ENCODE results near the gene SMIM36. TPM values are rescaled to one million over a fixed set of nuclear protein-coding genes. Genes with fewer than 3 reads are reported as not detected.

The SMIM36 gene
- total RNA-seq, 2 experiments from 2014 or later: not detected

DNA sequence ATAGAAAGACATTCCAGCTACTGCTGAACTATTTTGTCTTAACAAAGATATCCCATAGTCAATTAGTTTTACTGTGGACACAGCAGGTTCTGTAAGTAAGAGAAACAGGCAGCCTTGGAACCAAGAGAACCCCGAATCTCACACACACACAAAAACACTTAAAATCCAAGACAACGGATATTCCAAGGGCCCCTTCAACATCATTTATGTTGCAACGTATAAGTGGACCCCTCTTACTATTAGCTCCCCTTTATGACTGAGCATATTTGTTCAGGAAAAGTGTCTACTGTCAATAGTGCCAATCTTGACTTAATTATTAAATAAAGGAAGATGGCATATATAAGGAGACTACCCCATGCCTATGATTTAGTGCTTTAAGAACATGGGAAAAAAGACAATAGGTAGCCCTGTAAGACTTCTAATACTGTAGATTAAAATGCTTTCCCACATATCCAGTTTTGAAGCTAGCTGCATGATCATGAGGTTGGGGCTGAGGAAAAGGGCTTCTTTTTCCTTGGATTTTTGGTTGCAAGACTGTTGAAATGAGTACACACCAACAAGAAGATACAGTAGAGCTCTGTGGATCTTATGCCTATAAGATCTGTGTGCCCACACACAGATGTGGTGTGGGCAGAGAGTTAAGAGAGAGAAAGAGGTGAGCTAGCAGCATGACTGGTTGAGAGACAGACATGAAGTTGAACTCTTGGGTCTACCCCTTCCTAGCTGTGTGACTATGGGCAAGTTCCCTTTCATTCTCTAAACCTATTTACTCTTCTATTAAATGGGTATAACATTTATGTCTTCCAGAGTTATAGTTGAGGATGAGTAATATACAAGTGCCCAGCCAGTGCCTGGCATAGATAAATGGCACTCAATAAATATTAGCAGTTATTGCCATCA, 92.6 kb downstream of the SMIM36 start:
- H3K4me3 Mint-ChIP-seq: peak overlapping the region; percentile 91
- peaks cover 60% of the 10 kb centered on the region for H3K4me1 Mint-ChIP-seq (ENCODE audit: low read depth)
- DNase-seq: no peak
- no peaks in the 10 kb centered on the region for H3K9me3 Mint-ChIP-seq
- intact Hi-C loops (cut with micrococcal nuclease): loop anchor here (10.0 kb wide), 1 partner anchor 96 kb away; the partner anchor contains the start of gene SMIM36
- ChIA-PET CTCF (interaction anchor here (0.7 to 2.4 kb wide), 3 partner anchors 14 to 96 kb away, joined by 3 to 7 read pairs (median 3); no protein-coding TSS in a partner anchor), POLR2A (no interaction called here)
- peaks cover 4% of the 10 kb centered on the region for H3K27me3 Mint-ChIP-seq
- H3K27ac Mint-ChIP-seq: peak overlapping the region; percentile 95
- H3K36me3 Mint-ChIP-seq (ENCODE audit: low read depth): peaks cover 50% of the 10 kb centered on the region
- no peak for ATAC-seq
- TF ChIP-seq, protein P1, sequence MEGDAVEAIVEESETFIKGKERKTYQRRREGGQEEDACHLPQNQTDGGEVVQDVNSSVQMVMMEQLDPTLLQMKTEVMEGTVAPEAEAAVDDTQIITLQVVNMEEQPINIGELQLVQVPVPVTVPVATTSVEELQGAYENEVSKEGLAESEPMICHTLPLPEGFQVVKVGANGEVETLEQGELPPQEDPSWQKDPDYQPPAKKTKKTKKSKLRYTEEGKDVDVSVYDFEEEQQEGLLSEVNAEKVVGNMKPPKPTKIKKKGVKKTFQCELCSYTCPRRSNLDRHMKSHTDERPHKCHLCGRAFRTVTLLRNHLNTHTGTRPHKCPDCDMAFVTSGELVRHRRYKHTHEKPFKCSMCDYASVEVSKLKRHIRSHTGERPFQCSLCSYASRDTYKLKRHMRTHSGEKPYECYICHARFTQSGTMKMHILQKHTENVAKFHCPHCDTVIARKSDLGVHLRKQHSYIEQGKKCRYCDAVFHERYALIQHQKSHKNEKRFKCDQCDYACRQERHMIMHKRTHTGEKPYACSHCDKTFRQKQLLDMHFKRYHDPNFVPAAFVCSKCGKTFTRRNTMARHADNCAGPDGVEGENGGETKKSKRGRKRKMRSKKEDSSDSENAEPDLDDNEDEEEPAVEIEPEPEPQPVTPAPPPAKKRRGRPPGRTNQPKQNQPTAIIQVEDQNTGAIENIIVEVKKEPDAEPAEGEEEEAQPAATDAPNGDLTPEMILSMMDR (IDR thresholded peaks at IDR 0.05): no peak

DNA sequence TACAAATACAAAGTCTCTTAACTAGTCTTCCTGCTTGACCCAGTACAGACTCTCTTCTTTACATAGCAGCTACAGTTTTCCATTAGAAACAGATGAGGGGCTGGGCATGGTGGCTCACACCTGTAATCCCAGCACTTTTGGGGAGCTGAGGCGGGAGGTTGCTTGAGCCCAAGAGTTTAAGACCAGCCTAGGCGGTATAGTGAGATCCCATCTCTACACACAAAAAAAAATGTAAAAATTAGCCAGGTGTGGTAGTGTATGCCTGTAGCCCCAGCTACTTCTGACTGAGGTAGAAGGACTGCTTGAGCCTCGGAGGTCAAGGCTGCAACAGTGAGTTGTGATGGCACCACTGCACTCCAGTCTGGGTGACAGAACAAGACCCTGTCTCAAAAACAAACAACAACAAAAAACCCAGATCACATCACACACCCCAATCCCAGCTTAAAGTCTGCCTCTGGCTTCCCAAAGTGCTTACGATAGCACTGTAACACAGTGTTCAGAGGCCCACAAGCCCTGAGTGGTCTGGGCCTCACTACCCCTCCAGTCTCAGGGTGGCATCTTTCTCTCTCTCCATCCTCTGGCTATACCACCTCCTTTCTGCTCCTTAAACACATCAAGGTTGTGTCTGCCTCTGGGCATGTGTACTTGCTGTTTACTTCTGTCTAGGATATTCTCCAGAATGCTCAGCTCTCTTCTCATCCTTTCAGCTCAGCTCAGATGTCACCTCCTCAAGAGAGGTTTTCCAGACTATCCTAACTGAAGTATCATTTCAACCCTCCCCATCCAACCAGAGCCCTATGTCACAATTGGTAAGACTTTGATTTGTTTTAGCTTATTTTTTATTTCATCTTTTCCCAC, 93.6 kb downstream of the SMIM36 start:
- DNase-seq (no peak), ATAC-seq (no peak)
- ChIA-PET CTCF (interaction anchor here (0.7 to 2.4 kb wide), 3 partner anchors 15 to 97 kb away, joined by 3 to 7 read pairs (median 3); no protein-coding TSS in a partner anchor), POLR2A (interaction anchor here (1.4 kb wide), 1 partner anchor 16 kb away, joined by 4 read pairs; no protein-coding TSS in a partner anchor)
- TF ChIP-seq, protein P1 (IDR thresholded peaks at IDR 0.05): no peak
- peaks cover 57% of the 10 kb centered on the region for H3K4me1 Mint-ChIP-seq (ENCODE audit: low read depth)
- H3K9me3 Mint-ChIP-seq: no peaks in the 10 kb centered on the region
- no peak overlapping the region for H3K4me3 Mint-ChIP-seq
- H3K36me3 Mint-ChIP-seq (ENCODE audit: low read depth): peaks cover 56% of the 10 kb centered on the region
- H3K27ac Mint-ChIP-seq: peak overlapping the region; percentile 20
- intact Hi-C loops (cut with micrococcal nuclease): loop anchor here (10.0 kb wide), 1 partner anchor 97 kb away; the partner anchor contains the start of gene SMIM36
- H3K27me3 Mint-ChIP-seq: no peaks in the 10 kb centered on the region

DNA sequence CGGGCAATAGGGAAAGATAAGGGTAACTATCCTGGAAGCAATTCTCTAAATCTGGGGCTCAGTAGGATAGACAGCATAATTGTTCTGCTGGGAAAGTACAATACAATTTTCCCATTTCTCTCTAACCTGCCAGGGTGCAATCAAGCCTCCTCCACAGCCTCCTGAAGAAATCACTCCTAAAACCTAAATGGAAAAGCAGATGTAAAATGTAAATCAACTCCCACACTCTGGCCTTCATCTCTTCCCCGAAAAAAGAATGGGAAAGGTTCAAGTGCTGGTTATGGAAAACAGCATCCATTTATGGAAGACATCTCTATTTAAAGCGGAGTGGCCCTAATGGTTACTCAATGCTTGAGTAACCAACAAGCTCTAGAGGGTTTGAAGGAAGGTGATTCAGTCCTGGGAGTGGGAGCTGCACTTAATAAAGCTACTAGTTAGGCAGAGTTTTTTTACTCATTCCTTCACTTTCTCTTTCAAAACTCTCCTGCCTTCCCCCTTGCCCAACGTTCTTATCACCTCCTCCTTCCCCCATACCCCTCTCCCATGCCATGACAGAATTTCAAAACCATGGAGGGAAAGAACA, 94.7 kb downstream of the SMIM36 start:
- H3K27ac Mint-ChIP-seq: peak overlapping the region; percentile 63
- intact Hi-C loops (cut with micrococcal nuclease): loop anchor here (10.0 kb wide), 1 partner anchor 98 kb away; the partner anchor contains the start of gene SMIM36
- no peak for ATAC-seq
- TF ChIP-seq, protein P1 (IDR thresholded peaks at IDR 0.05): no peak
- H3K4me3 Mint-ChIP-seq: peak overlapping the region; percentile 6
- ChIA-PET CTCF (interaction anchor here (2.4 kb wide), 1 partner anchor 98 kb away, joined by 7 read pairs; no protein-coding TSS in a partner anchor), POLR2A (interaction anchor here (1.4 kb wide), 1 partner anchor 17 kb away, joined by 4 read pairs; no protein-coding TSS in a partner anchor)
- no peaks in the 10 kb centered on the region for H3K27me3 Mint-ChIP-seq
- H3K36me3 Mint-ChIP-seq (ENCODE audit: low read depth): peaks cover 60% of the 10 kb centered on the region
- H3K9me3 Mint-ChIP-seq: no peaks in the 10 kb centered on the region
- H3K4me1 Mint-ChIP-seq (ENCODE audit: low read depth): peaks cover 54% of the 10 kb centered on the region
- no peak for DNase-seq

DNA sequence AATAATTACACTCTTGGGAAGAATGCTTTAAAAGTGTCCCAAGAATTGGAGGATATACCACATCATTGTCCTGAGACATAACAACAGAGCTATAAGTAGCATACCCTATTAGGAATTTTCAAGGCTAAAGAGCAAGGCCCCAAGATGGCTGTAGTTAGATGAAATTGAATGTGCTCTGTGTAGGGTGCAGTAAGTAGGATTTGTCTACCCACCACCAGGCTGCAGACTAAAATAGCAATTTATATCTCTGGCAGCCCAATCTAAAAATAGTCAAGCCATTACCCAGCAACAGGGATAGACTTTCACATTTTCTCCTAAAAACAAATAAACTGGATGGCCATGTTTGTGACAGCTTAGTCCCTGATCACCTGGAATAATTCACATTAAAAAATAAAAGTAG, 95.3 kb downstream of the SMIM36 start:
- Mint-ChIP-seq H3K36me3 (ENCODE audit: low read depth) (peaks cover 63% of the 10 kb centered on the region), H3K4me3 (no peak overlapping the region), H3K4me1 (ENCODE audit: low read depth) (peaks cover 54% of the 10 kb centered on the region), H3K27me3 (no peaks in the 10 kb centered on the region), H3K9me3 (no peaks in the 10 kb centered on the region), H3K27ac (no peak overlapping the region)
- ChIA-PET POLR2A (no interaction called here), CTCF (no interaction called here)
- DNase-seq: no peak
- TF ChIP-seq, protein P1 (IDR thresholded peaks at IDR 0.05): no peak
- intact Hi-C loops (cut with micrococcal nuclease): loop anchor here (10.0 kb wide), 1 partner anchor 99 kb away; the partner anchor contains the start of gene SMIM36
- ATAC-seq: no peak

All from activated CD8-positive, alpha-beta T cell treated with anti-CD3 and anti-CD28 coated beads for 36 hours (primary cell).